LNCaP clone FGC (cell line): ENCODE measurements around the gene AURKA.
"Not testable (repeated sequence)": the region's sequence is repeated elsewhere in the genome, so short reads cannot be mapped to it uniquely, and the experiment has no call there.

Experiments used
- DNase-seq: peaks from one replicate; pipeline ENCODE4 v3.0.0-alpha.2; 2011; ENCODE audit warnings: low read depth
- H3K4me3 ChIP-seq: 2 replicates; pipeline ENCODE4 v1.5.1; 2011; ENCODE audit warnings: mild to moderate bottlenecking, low read depth, low read length, control low read depth
- TF ChIP-seq, protein P1 (sequence below): IDR thresholded peaks from 2 replicates; pipeline ENCODE4 v1.5.1; 2012; ENCODE audit warnings: mild to moderate bottlenecking; ENCODE audit not compliant: control insufficient read depth, insufficient read depth; ENCODE audit errors: extremely low read depth

AURKA gene

DNA sequence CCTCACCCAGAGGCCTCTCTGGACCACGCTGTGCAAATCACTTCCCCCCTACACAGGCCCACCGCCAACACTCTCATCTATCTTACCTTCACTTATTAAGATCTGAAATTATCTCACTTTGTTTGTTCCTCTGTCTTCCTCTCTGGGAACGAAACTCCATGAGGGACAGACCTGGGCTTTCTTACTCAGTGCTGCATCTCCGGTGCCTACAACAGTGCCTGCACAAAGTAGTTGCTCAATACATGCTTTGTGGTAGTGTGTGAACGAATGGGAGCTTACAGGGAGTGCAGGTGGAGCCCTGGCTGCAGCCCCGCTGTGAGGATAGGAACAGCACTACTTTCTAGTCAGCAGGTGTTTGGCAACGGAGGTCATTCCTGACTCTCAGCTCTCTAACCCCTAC lies 25.4 kb upstream of the AURKA start:
- TF ChIP-seq, protein P1, sequence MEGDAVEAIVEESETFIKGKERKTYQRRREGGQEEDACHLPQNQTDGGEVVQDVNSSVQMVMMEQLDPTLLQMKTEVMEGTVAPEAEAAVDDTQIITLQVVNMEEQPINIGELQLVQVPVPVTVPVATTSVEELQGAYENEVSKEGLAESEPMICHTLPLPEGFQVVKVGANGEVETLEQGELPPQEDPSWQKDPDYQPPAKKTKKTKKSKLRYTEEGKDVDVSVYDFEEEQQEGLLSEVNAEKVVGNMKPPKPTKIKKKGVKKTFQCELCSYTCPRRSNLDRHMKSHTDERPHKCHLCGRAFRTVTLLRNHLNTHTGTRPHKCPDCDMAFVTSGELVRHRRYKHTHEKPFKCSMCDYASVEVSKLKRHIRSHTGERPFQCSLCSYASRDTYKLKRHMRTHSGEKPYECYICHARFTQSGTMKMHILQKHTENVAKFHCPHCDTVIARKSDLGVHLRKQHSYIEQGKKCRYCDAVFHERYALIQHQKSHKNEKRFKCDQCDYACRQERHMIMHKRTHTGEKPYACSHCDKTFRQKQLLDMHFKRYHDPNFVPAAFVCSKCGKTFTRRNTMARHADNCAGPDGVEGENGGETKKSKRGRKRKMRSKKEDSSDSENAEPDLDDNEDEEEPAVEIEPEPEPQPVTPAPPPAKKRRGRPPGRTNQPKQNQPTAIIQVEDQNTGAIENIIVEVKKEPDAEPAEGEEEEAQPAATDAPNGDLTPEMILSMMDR: no peak

GRCh38 chr20:56414842-56415765 lies 23.1 kb upstream of the AURKA start:
- no peak for DNase-seq
- TF ChIP-seq, protein P1: no peak
- H3K4me3 ChIP-seq: no peak overlapping the region

More for the DNA sequence above, 25.4 kb upstream of the AURKA start:
- no peak for DNase-seq
- no peak overlapping the region for H3K4me3 ChIP-seq

- no peak for DNase-seq
- TF ChIP-seq, protein P1: no peak
- no peak overlapping the region for H3K4me3 ChIP-seq
Observed at GRCh38 chr20:56412949-56413348, 20.9 kb upstream of the AURKA start.

- TF ChIP-seq, protein P1: no peak
- H3K4me3 ChIP-seq: no peak overlapping the region
- no peak for DNase-seq
Observed at GRCh38 chr20:56412473-56412790, 20.4 kb upstream of the AURKA start.

- TF ChIP-seq, protein P1: no peak
- no peak for DNase-seq
Observed at GRCh38 chr20:56411759-56412472, 19.9 kb upstream of the AURKA start, which contains the start of gene CASS4. Gene CASS4 (plus strand): TSS chr20:56412260. CDS start chr20:56412459, 199 bp downstream.

DNA sequence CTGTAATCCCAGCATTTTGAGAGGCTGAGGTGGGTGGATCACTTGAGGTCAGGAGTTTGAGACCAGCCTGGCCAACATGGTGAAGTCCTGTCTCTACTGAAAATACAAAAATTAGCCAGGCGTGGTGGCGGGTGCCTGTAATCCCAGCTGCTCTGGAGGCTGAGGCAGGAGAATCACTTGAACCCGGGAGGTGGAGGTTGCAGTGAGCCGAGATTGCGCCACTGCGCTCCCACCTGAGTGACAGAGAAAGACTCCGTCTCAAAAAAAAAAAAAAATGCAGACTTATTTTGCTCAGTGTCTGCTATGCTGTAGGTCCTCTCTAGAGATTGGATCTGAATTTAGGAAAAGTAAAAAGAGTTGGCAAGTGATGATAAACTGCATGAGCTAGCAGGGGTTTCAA lies 19.3 kb upstream of the AURKA start:
- not testable (repeated sequence) for H3K4me3 ChIP-seq, DNase-seq

More at GRCh38 chr20:56411759-56412472, 19.9 kb upstream of the AURKA start, which contains the start of gene CASS4:
- no peak within 1 kb of the TSS for H3K4me3 ChIP-seq

- DNase-seq: no peak
- no peak overlapping the region for H3K4me3 ChIP-seq
- TF ChIP-seq, protein P1: no peak
Observed at GRCh38 chr20:56409956-56410355, 17.9 kb upstream of the AURKA start.
